Measurements from ENCODE around the gene RPS26.

The RPS26 gene

GRCh38 chr12:56082967-56083366 is 41.2 kb downstream of the RPS26 start:
- H3K4me1 ChIP-seq (ENCODE audit: control insufficient read depth, insufficient read depth, low read length): no peaks in the 10 kb centered on the region
- peak overlapping the region; percentile 72 for H3K4me3 ChIP-seq (ENCODE audit: low read length)
- peaks cover 2% of the 10 kb centered on the region for H3K36me3 ChIP-seq (ENCODE audit: control insufficient read depth, insufficient read depth, low read length)
- no peak overlapping the region for H3K27ac ChIP-seq (ENCODE audit: low read depth, low read length)
- no peak overlapping the region for H3K9ac ChIP-seq (ENCODE audit: low read length)
- H3K27me3 ChIP-seq (ENCODE audit: control insufficient read depth, insufficient read depth, low read length): no peaks in the 10 kb centered on the region

GRCh38 chr12:56084958-56085543 is 43.3 kb downstream of the RPS26 start:
- H3K9ac ChIP-seq (ENCODE audit: low read length): no peak overlapping the region
- no peak overlapping the region for H3K27ac ChIP-seq (ENCODE audit: low read depth, low read length)
- H3K27me3 ChIP-seq (ENCODE audit: control insufficient read depth, insufficient read depth, low read length): no peaks in the 10 kb centered on the region
- H3K36me3 ChIP-seq (ENCODE audit: control insufficient read depth, insufficient read depth, low read length): peaks cover 5% of the 10 kb centered on the region
- H3K4me1 ChIP-seq (ENCODE audit: control insufficient read depth, insufficient read depth, low read length): no peaks in the 10 kb centered on the region
- no peak overlapping the region for H3K4me3 ChIP-seq (ENCODE audit: low read length)

- Histone ChIP-seq H3K36me3 (ENCODE audit: control insufficient read depth, insufficient read depth, low read length) (peaks cover 5% of the 10 kb centered on the region), H3K27me3 (ENCODE audit: control insufficient read depth, insufficient read depth, low read length) (no peaks in the 10 kb centered on the region), H3K27ac (ENCODE audit: low read depth, low read length) (no peak overlapping the region), H3K4me1 (ENCODE audit: control insufficient read depth, insufficient read depth, low read length) (no peaks in the 10 kb centered on the region), H3K9ac (ENCODE audit: low read length) (no peak overlapping the region), H3K4me3 (ENCODE audit: low read length) (no peak overlapping the region)
These were observed 44.4 kb downstream of the RPS26 start for GRCh38 chr12:56086096-56086495.

GRCh38 chr12:56086608-56087007 is 44.9 kb downstream of the RPS26 start:
- no peak overlapping the region for H3K9ac ChIP-seq (ENCODE audit: low read length)
- no peaks in the 10 kb centered on the region for H3K4me1 ChIP-seq (ENCODE audit: control insufficient read depth, insufficient read depth, low read length)
- peaks cover 5% of the 10 kb centered on the region for H3K36me3 ChIP-seq (ENCODE audit: control insufficient read depth, insufficient read depth, low read length)
- no peak overlapping the region for H3K27ac ChIP-seq (ENCODE audit: low read depth, low read length)
- H3K27me3 ChIP-seq (ENCODE audit: control insufficient read depth, insufficient read depth, low read length): no peaks in the 10 kb centered on the region
- H3K4me3 ChIP-seq (ENCODE audit: low read length): no peak overlapping the region

DNA sequence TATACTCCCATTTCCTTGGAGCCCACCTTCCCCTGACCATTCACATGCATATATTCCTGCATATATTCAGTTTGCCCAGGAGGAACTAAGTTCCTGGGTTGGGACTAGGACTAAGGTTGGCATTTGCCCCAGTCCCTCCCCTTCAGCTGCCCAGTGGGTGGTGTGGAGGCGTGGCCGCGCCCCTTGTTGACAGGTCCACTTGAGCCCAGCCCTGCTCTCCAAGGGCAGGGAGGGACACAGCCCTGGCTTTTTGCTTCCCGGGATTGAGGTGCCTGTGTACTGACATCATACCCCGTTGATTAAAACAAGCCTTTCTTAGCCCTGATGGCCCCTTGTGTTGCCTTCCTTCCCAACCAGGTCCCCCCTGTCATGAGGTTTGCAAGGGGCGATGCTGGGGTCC is 45.5 kb downstream of the RPS26 start:
- H3K36me3 ChIP-seq (ENCODE audit: control insufficient read depth, insufficient read depth, low read length): peaks cover 5% of the 10 kb centered on the region
- H3K9ac ChIP-seq (ENCODE audit: low read length): no peak overlapping the region
- no peak overlapping the region for H3K4me3 ChIP-seq (ENCODE audit: low read length)
- no peaks in the 10 kb centered on the region for H3K4me1 ChIP-seq (ENCODE audit: control insufficient read depth, insufficient read depth, low read length)
- no peaks in the 10 kb centered on the region for H3K27me3 ChIP-seq (ENCODE audit: control insufficient read depth, insufficient read depth, low read length)
- no peak overlapping the region for H3K27ac ChIP-seq (ENCODE audit: low read depth, low read length)

All from rectal smooth muscle tissue (tissue), 1 donor.